GM23248 (cell line): Measurements from ENCODE around the gene CD46. TPM values are rescaled to one million over a fixed set of nuclear protein-coding genes. Genes with fewer than 3 reads are reported as not detected.

Experiments used
- DNase-seq: peaks from one replicate; pipeline ENCODE4 v3.0.0-alpha.2; 2015
- H2AFZ ChIP-seq: fragments of 200-600 bp; sonication (generic); 2 replicates; pipeline ENCODE4 v1.6.1; 2016; ENCODE audit warnings: antibody characterized with exemption
- H3F3A ChIP-seq: fragments of 200-600 bp; sonication (generic); 2 replicates; pipeline ENCODE4 v1.6.1; 2016; ENCODE audit warnings: mild to moderate bottlenecking, antibody characterized with exemption, mixed run types; ENCODE audit not compliant: insufficient read depth
- H3K27ac ChIP-seq: fragments of 200-600 bp; sonication (generic); 2 replicates; pipeline ENCODE4 v1.5.1; 2016; ENCODE audit warnings: mild to moderate bottlenecking
- H3K27me3 ChIP-seq: fragments of 200-600 bp; sonication (generic); replicated peaks from 2 replicates; pipeline ENCODE4 v1.6.1; 2016; ENCODE audit warnings: mild to moderate bottlenecking; ENCODE audit not compliant: insufficient read depth
- H3K36me3 ChIP-seq: fragments of 200-600 bp; sonication (generic); 2 replicates; pipeline ENCODE4 v1.6.1; 2016; ENCODE audit warnings: low read depth, mild to moderate bottlenecking
- H3K4me1 ChIP-seq: fragments of 200-600 bp; sonication (generic); 2 replicates; pipeline ENCODE4 v1.6.1; 2016; ENCODE audit warnings: mild to moderate bottlenecking; ENCODE audit not compliant: insufficient read depth
- H3K4me2 ChIP-seq: fragments of 200-600 bp; sonication (generic); one replicate; pipeline ENCODE4 v1.6.1; 2016; ENCODE audit warnings: mild to moderate bottlenecking; ENCODE audit not compliant: unreplicated experiment
- H3K4me3 ChIP-seq: fragments of 200-600 bp; sonication (generic); 2 replicates; pipeline ENCODE4 v1.5.1; 2016; ENCODE audit warnings: mild to moderate bottlenecking
- H3K79me2 ChIP-seq: fragments of 200-600 bp; sonication (generic); 2 replicates; pipeline ENCODE4 v1.6.1; 2016; ENCODE audit warnings: mild to moderate bottlenecking; ENCODE audit not compliant: insufficient read depth
- H3K9ac ChIP-seq: fragments of 200-600 bp; sonication (generic); 2 replicates; pipeline ENCODE4 v1.6.1; 2016; ENCODE audit warnings: mild to moderate bottlenecking
- H3K9me2 ChIP-seq: fragments of 200-600 bp; sonication (generic); 2 replicates; pipeline ENCODE4 v1.6.1; 2016; ENCODE audit warnings: mixed run types, mild to moderate bottlenecking, moderate library complexity; ENCODE audit not compliant: insufficient read depth
- H3K9me3 ChIP-seq: fragments of 200-600 bp; sonication (generic); one replicate; pipeline ENCODE4 v1.6.1; 2017; ENCODE audit warnings: low read depth
- H4K20me1 ChIP-seq: fragments of 200-600 bp; sonication (generic); 2 replicates; pipeline ENCODE4 v1.6.0; 2016; ENCODE audit not compliant: insufficient read depth
- EZH2 ChIP-seq: fragments of 200-600 bp; sonication (generic); IDR thresholded peaks from 2 replicates; pipeline ENCODE4 v1.6.1; 2018; ENCODE audit warnings: antibody characterized with exemption, mild to moderate bottlenecking; ENCODE audit not compliant: insufficient read depth, poor library complexity, severe bottlenecking
- EZH2phosphoT487 ChIP-seq: fragments of 200-600 bp; sonication (generic); IDR thresholded peaks from 2 replicates; pipeline ENCODE4 v1.6.1; 2018; ENCODE audit warnings: antibody characterized with exemption, moderate library complexity, mild to moderate bottlenecking, low read depth; ENCODE audit not compliant: insufficient read depth
- WGBS, 2 experiments: methylation state at CpG; one replicate each; pipeline ENCODE4 v1.1.6; 2015 to 2017; ENCODE audit warnings: low lambda C conversion rate in 2 of 2, low coverage in 1 of 2; ENCODE audit errors: missing lambda C conversion rate in 2 of 2; 5-methylcytosine and 5-hydroxymethylcytosine counted together
- in situ Hi-C: fragments of 300-500 bp; cut with MboI; formaldehyde crosslinking; loops from 2 replicates; pipeline ENCODE4 v1.15.0; 2020
- polyA plus RNA-seq: library from polyadenylated mRNA; unstranded; fragments of >200 nt; fragmentation: Nextera tagmentation; extraction: Ambion mirVana; gene quantifications from 2 replicates; pipeline ENCODE4 v1.2.1, GENCODE V29; 2016
- total RNA-seq: library from RNA; depleted of rRNA; stranded (reverse); fragments of >200 nt; shearing (Covaris generic); gene quantifications from 2 replicates; pipeline ENCODE4 v1.2.3, GENCODE V29; 2014

CD46 gene
- total and polyA plus RNA-seq, 2 experiments from 2014 or later = 49.2 to 117 TPM

- Histone ChIP-seq H3K36me3 (peaks cover 8% of the 10 kb centered on the region; the same call in 1 of the 2 replicates), H3K79me2 (peaks cover 68% of the 10 kb centered on the region), H3F3A (no peaks in the 10 kb centered on the region), H3K27ac (no peak overlapping the region), H3K4me1 (peaks cover 22% of the 10 kb centered on the region), H4K20me1 (0 out of 2 replicates have a peak, but pooled peaks cover 6% of the 10 kb centered on the region), H3K9me2 (no peaks in the 10 kb centered on the region), H3K27me3 (no peaks in the 10 kb centered on the region), H3K4me3 (no peak overlapping the region), H2AFZ (no peak overlapping the region), H3K4me2 (no peak overlapping the region), H3K9ac (no peak overlapping the region), H3K9me3 (no peaks in the 10 kb centered on the region)
- in situ Hi-C loops = no loop called here
- TF ChIP-seq EZH2phosphoT487 = no peak
- 87 to 89% methylated on average over 4 of the region's 4 CpGs for WGBS, 2 experiments
- no peak for DNase-seq
Observed at GRCh38 chr1:207754011-207754410, 2.2 kb downstream of the CD46 start.

DNA sequence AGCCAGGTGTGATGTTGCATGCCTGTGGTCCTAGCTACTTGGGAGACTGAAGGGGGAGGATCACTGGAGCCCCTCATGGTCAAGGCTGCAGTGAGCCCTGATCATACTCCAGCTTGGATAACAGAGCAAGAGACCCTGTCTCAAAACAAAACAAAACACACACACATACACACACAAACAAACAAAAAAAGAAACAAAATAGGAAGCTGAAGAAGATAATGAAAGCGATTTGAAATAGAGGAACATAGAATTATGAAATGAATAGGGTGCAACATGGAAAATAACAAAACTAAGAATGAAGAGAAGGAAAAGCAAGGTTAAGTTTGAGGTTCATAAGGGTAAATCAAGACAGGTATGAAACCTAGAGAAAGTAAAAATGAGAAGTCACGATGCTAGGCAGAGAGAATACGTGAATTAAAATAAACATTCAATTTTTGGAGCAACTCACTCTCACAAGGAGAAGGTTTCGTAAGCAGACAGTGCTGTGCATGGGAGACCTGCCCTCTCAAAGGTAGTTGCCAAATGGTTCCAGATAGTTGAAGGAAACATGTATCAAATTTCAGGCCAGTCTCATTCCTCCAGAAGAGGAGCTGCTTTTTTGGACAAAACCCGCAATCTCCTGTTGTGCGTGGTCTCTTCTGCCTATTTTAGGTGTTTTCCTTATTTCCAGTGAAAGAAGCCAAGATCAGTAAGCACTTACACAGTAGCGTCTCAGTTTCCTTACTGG lies 3.3 kb downstream of the CD46 start:
- Histone ChIP-seq H3K4me1 (peaks cover 22% of the 10 kb centered on the region), H3F3A (no peaks in the 10 kb centered on the region), H3K36me3 (peaks cover 13% of the 10 kb centered on the region), H2AFZ (no peak overlapping the region), H3K9me3 (no peaks in the 10 kb centered on the region), H3K4me3 (no peak overlapping the region), H3K79me2 (peaks cover 68% of the 10 kb centered on the region), H3K9ac (no peak overlapping the region), H4K20me1 (0 out of 2 replicates have a peak, but pooled peaks cover 6% of the 10 kb centered on the region), H3K9me2 (no peaks in the 10 kb centered on the region), H3K4me2 (no peak overlapping the region), H3K27ac (no peak overlapping the region), H3K27me3 (no peaks in the 10 kb centered on the region)
- in situ Hi-C loops = no loop called here
- no peak for DNase-seq
- no peak for TF ChIP-seq EZH2
- TF ChIP-seq EZH2phosphoT487 = no peak
- 89 to 93% methylated on average over 7 of the region's 7 CpGs for WGBS, 2 experiments

- Histone ChIP-seq H3K4me1 (peaks cover 13% of the 10 kb centered on the region), H3F3A (no peaks in the 10 kb centered on the region), H3K27ac (no peak overlapping the region), H2AFZ (no peak overlapping the region), H3K4me3 (no peak overlapping the region), H3K36me3 (peaks cover 17% of the 10 kb centered on the region), H3K79me2 (peaks cover 68% of the 10 kb centered on the region), H3K9me3 (no peaks in the 10 kb centered on the region), H3K27me3 (no peaks in the 10 kb centered on the region), H3K9me2 (no peaks in the 10 kb centered on the region), H3K4me2 (no peak overlapping the region), H4K20me1 (0 out of 2 replicates have a peak, but pooled peaks cover 6% of the 10 kb centered on the region), H3K9ac (no peak overlapping the region)
- 69 to 74% methylated on average over 2 of the region's 2 CpGs for WGBS, 2 experiments
- no peak for TF ChIP-seq EZH2phosphoT487
- no peak for TF ChIP-seq EZH2
- in situ Hi-C loops = no loop called here
- peak; percentile 9 for DNase-seq
Observed at GRCh38 chr1:207755846-207756693, 4.2 kb downstream of the CD46 start.

DNA sequence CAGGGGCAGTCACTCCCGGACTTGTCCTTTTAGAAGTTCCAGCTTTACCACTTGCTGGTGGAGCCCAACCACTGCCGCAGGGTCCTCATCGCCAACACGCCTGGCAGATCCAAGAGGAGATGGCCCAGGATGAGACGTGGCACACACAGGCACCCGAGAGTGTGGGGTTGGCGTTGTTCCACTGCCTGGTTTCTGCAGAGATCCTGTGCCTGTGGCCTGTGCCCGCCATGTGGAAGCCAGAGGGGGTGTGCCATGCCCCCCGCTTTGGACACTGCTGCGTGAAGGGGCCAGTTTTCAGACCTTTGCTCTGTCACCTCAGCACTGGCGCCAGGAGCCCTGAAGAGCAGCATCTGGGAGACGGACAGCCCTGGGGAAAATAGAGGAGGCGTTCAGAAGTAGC lies 10.8 kb downstream of the CD46 start:
- no peak overlapping the region for H2AFZ ChIP-seq
- no peaks in the 10 kb centered on the region for H3K9me2 ChIP-seq
- H3K4me1 ChIP-seq = no peaks in the 10 kb centered on the region
- H3K36me3 ChIP-seq = peaks cover 55% of the 10 kb centered on the region
- DNase-seq = no peak
- 88 to 89% methylated on average over 13 of the region's 13 CpGs for WGBS, 2 experiments
- no peak overlapping the region for H3K4me3 ChIP-seq
- H4K20me1 ChIP-seq = no peaks in the 10 kb centered on the region; the same call in 1 of the 2 replicates
- H3K27me3 ChIP-seq = no peaks in the 10 kb centered on the region
- H3K4me2 ChIP-seq = no peak overlapping the region
- H3K9ac ChIP-seq = no peak overlapping the region
- 0 out of 2 replicates have a peak, but pooled peaks cover 11% of the 10 kb centered on the region for H3F3A ChIP-seq
- H3K9me3 ChIP-seq = no peaks in the 10 kb centered on the region
- in situ Hi-C loops = no loop called here
- TF ChIP-seq EZH2 (no peak), EZH2phosphoT487 (no peak)
- no peak overlapping the region for H3K27ac ChIP-seq
- peaks cover 13% of the 10 kb centered on the region for H3K79me2 ChIP-seq
